Body of pancreas (tissue), 4 donors: ENCODE results near the gene INPP5J. TPM values are rescaled to one million over a fixed set of nuclear protein-coding genes. Genes with fewer than 3 reads are reported as not detected.

ENCODE experiments used
- ATAC-seq: fragments of 150-250 bp; one replicate; pipeline ENCODE4 v1.9.1; 2016
- DNase-seq, 4 donors: peaks; one replicate each; pipeline ENCODE4 v3.0.0-alpha.2; 2019
- H3K27ac ChIP-seq, 4 donors: fragments of 200-600 bp; sonication (generic); 1 replicate in 3 of 4; 2 replicates in 1 of 4; pipeline versions ENCODE4 v1.5.1 to v1.6.1; 2016 to 2019; ENCODE audit warnings: mild to moderate bottlenecking in 1 of 4, mixed read lengths in 1 of 4, moderate library complexity in 1 of 4
- H3K27me3 ChIP-seq, 2 donors: fragments of 200-600 bp; sonication (generic); one replicate each; pipeline ENCODE4 v1.6.0; 2016; ENCODE audit warnings: mild to moderate bottlenecking in 1 of 2
- H3K36me3 ChIP-seq, 2 donors: fragments of 200-600 bp; sonication (generic); replicated peaks in 1 of 2; 2 replicates each; pipeline ENCODE4 v1.5.1; 2016; ENCODE audit warnings: low read depth in 2 of 2; ENCODE audit not compliant: insufficient read depth in 1 of 2
- H3K4me1 ChIP-seq: fragments of 200-600 bp; sonication (generic); one replicate; pipeline ENCODE4 v1.6.0; 2016
- H3K4me3 ChIP-seq, 2 donors: fragments of 200-600 bp; sonication (generic); 1 replicate in 1 of 2; 2 replicates in 1 of 2; pipeline ENCODE4 v1.5.1; 2016 to 2019
- H3K9me3 ChIP-seq, 3 donors: fragments of 200-600 bp; sonication (generic); 1 replicate in 2 of 3; 2 replicates in 1 of 3; pipeline ENCODE4 v1.5.1; 2016
- CTCF ChIP-seq, 7 experiments: fragments of 450-650 bp in 4 of 7; fragments of 200-600 bp in 3 of 7; sonication (generic) in 3 of 7; IDR thresholded peaks; one replicate each; pipeline ENCODE4 v1.5.1; 2016 to 2019; ENCODE audit warnings: antibody characterized with exemption in 7 of 7
- POLR2A ChIP-seq, 3 donors: fragments of 450-650 bp; IDR thresholded peaks; one replicate each; pipeline ENCODE4 v1.6.1; 2016; ENCODE audit warnings: antibody characterized with exemption in 3 of 3, mild to moderate bottlenecking in 2 of 3
- WGBS, 2 donors: methylation state at CpG; one replicate each; pipeline ENCODE4 v1.1.5; 2017; 5-methylcytosine and 5-hydroxymethylcytosine counted together
- intact Hi-C: fragments of 100-400 bp; cut with DNase I; formaldehyde crosslinking; loops from one replicate; pipeline ENCODE4 v1.15.1; 2023
- total RNA-seq, 2 donors: library from RNA; depleted of rRNA; stranded (reverse); fragments of >200 nt; gene quantifications; one replicate each; pipeline ENCODE4 v1.1.0, GENCODE V29; 2016

Gene INPP5J
- total RNA-seq, 2 donors from 2014 or later = 16.1 to 17.8 TPM

GRCh38 chr22:31138126-31138525 is 15.4 kb downstream of the INPP5J start:
- no peak overlapping the region for H3K27ac ChIP-seq
- ATAC-seq (no peak), DNase-seq (no peak)
- no peaks in the 10 kb centered on the region for H3K36me3 ChIP-seq
- no peaks in the 10 kb centered on the region for H3K9me3 ChIP-seq
- intact Hi-C loops = no loop called here
- 65 to 78% methylated on average over 6 to 10 of the region's 10 CpGs for WGBS, 2 donors
- no peak for TF ChIP-seq CTCF (IDR thresholded peaks at IDR 0.05)
- no peak for TF ChIP-seq POLR2A (IDR thresholded peaks at IDR 0.05)
- peaks cover 6% of the 10 kb centered on the region for H3K4me1 ChIP-seq
- no peaks in the 10 kb centered on the region for H3K27me3 ChIP-seq
- no peak overlapping the region for H3K4me3 ChIP-seq

- TF ChIP-seq POLR2A (IDR thresholded peaks at IDR 0.05) (no peak), CTCF (IDR thresholded peaks at IDR 0.05) (no peak)
- Histone ChIP-seq H3K9me3 (no peaks in the 10 kb centered on the region), H3K4me1 (peaks cover 6% of the 10 kb centered on the region), H3K4me3 (no peak overlapping the region), H3K27ac (no peak overlapping the region), H3K27me3 (no peaks in the 10 kb centered on the region), H3K36me3 (no peaks in the 10 kb centered on the region)
- intact Hi-C loops = no loop called here
- ATAC-seq (no peak), DNase-seq (no peak)
- WGBS, 2 donors = 50 to 54% methylated on average over 3 of the region's 3 CpGs
These were observed 16.3 kb downstream of the INPP5J start for GRCh38 chr22:31139066-31139465.

GRCh38 chr22:31139866-31140716 is 17.3 kb downstream of the INPP5J start, which contains the start of gene PLA2G3:
Gene PLA2G3 (minus strand): TSS chr22:31140508. CDS start chr22:31140354, 154 bp downstream.
- H3K36me3 ChIP-seq = no peaks in the 10 kb centered on the region
- no peaks in the 10 kb centered on the region for H3K27me3 ChIP-seq
- no peaks in the 10 kb centered on the region for H3K9me3 ChIP-seq
- ATAC-seq (peak; percentile 8), DNase-seq (peak in 1 of 4 donors; percentile 10)
- H3K27ac ChIP-seq = no peak within 1 kb of the TSS
- 49 to 56% methylated on average over 17 to 24 of the region's 24 CpGs for WGBS, 2 donors
- H3K4me1 ChIP-seq = peaks cover 6% of the 10 kb centered on the region
- no peak for TF ChIP-seq POLR2A (IDR thresholded peaks at IDR 0.05)
- no peak for TF ChIP-seq CTCF (IDR thresholded peaks at IDR 0.05)
- intact Hi-C loops = loop anchor here (10.0 kb wide), 1 partner anchor 195 kb away; no protein-coding TSS in a partner anchor
- no peak within 1 kb of the TSS for H3K4me3 ChIP-seq

GRCh38 chr22:31140746-31141145 is 18.0 kb downstream of the INPP5J start:
- H3K4me3 ChIP-seq = no peak overlapping the region
- intact Hi-C loops = loop anchor here (10.0 kb wide), 1 partner anchor 196 kb away; no protein-coding TSS in a partner anchor
- no peak overlapping the region for H3K27ac ChIP-seq
- peaks cover 6% of the 10 kb centered on the region for H3K4me1 ChIP-seq
- peak; percentile 25 for ATAC-seq
- H3K36me3 ChIP-seq = no peaks in the 10 kb centered on the region
- no peaks in the 10 kb centered on the region for H3K9me3 ChIP-seq
- TF ChIP-seq CTCF (IDR thresholded peaks at IDR 0.05) = no peak
- TF ChIP-seq POLR2A (IDR thresholded peaks at IDR 0.05) = no peak
- DNase-seq = peak in 3 of 4 donors; percentile 20 to 53 (median 53)
- no peaks in the 10 kb centered on the region for H3K27me3 ChIP-seq
- WGBS, 2 donors = 30 to 59% methylated on average over 4 to 5 of the region's 5 CpGs
